GM03348 (cell line): ENCODE results near the gene DMD.

Experiments
- DNase-seq: peaks from one replicate; pipeline ENCODE4 v3.0.0; 2012; ENCODE audit warnings: low spot score

Gene DMD

DNA sequence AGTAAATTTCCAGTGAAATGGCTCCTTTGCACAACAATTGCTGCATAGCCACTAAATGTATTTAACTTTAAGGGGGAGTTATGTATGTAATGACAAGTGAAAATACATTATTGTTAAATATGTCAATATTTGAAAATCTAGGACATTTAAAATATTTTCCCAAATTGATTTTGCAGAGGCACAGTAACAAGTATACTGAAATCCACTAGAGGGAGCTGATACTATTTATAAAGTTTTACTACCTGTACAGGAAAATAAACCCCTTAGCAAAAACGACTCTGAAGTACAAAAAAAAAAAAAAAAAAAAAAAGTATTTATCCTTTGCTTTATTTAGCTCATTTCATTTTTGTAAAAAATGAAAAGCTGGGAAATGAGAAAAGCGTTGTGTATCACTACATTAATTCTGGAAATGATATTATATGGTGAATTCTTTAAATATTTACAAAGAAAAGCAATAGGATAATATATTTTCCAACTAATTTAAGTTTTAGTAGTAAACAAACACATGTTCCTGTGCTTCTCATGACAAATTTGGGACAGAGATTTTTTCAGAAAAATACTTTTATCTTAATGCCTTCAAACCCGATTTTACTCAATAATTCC, 727.7 kb downstream of the DMD start:
- no peak for DNase-seq

DNA sequence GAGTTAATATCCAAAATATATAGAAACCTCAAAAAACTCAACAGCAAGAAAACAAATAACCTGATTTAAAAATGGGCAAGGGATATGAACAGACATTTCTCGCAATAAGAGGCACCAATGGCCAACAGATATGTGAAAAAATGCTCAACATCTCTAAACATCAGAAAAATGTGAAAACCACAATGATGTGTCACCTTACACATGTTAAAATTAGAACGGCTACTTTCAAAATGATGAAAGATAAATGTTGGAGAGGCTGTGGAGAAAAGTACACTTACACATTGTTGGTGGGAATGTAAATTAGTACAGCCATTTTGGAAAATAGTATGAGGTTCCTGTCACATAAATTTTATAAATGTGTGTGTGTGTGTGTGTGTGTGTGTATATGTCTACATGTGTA, 731.3 kb downstream of the DMD start:
- no peak for DNase-seq

DNA sequence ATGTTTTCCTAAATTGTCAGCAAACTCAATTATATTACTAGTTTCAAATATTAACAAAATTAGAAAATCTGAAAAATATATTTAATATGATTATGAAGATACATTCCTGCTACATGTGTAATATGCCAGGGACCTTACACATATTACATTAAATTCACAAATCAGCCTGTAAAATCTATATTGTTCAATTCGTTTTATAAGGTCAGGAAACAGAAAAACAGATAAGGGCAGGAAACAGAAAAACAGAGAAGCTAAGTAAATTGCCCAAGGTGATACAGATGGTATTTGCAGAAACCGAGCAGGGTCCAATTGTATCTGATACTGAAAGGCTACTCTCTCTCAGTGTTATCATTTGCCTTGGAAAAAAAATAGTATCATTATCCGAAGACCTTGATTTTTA, 739.0 kb downstream of the DMD start:
- no peak for DNase-seq

DNA sequence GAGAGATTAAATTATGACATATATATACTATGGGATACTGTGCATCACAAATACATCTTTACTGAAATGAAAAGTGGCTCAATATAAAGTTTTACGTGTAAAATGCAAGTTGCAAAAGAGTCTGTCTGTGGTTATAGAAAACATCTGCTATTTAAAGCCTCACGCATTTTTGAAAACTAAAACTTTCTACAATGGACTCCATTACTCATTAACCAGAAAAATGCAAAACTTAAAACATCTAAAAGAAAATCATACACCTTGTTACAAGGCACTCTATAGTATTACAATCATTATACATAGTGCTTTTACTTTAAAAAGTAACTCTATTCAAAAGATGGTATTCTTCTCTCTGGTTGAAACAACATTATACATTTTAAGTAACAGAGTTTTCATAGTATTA, 755.6 kb downstream of the DMD start:
- no peak for DNase-seq

DNA sequence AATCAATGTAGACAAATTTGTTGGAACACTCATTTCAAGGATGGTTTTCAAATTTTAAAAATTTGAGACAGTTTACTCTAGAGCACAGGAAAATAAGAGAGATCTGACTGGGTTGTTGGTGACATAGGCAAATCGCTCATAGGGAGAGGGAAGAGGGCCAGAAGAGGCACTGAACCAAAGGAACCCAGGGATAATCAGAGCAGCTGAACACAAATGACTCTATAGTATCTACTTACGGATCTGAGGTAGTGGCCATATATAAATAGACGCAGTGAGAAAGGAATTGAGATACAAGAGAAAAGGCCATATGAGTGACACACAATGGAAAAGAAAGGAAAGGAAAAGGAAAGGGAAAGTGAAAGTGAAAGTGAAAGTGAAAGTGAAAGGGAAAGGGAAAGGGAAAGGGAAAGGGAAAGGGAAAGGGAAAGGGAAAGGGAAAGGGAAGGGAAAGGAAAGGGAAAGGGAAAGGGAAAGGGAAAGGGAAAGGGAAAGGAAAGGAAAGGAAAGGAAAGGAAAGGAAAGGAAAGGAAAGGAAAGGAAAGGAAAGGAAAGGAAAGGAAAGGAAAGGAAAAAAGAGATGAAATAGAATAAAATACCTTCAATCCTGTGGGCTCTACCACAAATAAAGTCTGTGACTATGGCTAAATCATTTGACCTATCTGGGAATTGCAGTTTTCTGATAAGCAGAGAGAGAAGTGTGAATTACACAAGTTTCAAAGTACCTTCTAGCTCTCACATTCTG, 759.2 kb downstream of the DMD start:
- DNase-seq: no peak

DNA sequence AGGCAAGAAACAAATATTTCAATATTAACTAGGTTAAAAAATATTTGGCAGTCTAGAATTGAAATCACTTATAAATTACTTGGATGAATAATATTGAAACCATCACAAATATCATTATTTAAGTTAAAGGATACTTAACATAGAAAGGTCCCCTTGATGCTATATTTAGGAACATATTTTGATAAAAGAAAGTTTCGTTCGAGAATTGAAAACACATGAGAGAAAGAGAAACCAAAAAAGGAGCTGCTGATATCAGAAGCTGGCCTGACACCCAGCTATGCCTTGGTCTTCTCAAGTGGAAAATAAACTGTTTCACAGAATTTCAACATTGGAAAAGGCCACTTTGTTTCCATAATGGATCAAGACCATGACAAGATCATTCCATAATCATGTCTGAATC, 762.4 kb downstream of the DMD start:
- no peak for DNase-seq

DNA sequence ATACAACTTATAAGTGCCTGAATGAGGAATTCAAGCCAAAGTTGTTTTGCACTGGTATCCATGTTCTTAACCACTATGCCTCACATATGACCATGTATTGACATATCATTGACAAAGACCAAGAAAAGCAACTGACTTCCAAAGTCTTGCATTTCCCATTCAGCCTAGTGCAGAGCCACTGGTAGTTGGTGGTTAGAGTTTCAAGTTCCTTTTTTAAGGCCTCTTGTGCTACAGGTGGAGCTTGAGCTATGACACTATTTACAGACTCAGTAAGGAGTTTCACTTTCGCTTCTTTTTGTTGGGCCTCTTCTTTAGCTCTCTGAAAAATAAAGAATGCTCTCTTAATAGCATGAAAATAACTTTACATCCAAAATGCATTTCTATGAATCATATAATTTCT, 763.0 kb downstream of the DMD start:
- no peak for DNase-seq

DNA sequence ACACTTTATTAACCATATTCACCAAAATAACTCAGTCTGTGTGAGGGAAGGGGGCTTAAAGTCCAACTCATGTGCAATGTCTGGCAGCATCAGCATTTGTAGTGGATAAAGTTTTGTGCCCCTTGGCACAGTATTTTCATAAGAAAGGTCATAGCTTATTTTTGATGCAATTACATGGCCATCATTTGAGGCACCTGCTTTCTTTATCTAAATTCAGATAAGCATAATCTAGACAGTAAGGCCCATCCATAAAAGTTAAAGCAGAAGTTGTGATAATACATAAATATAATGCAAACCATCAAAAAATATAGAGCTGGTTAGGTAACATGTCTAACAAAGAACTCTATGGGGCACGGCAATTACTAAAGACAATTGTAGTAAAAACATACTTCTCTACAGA, 763.7 kb downstream of the DMD start:
- no peak for DNase-seq

DNA sequence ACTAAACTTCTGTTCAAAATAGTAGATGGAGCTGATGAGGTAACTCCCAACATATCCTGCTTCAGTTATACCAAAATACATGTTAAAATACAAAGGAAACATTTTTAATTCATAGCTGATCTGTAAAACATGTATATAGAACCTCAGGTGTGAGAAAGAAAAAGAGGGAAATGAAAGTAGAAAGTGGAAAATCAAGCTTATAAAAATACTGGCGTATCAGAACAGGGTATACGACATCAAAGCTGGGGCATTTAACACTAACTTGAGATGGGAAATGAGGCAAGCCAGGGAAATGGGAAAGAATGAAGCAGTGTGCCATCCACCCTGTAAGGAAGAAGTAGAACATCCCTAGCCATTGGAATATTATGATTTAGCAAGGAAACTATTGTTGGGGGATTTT, 767.5 kb downstream of the DMD start:
- DNase-seq: no peak

DNA sequence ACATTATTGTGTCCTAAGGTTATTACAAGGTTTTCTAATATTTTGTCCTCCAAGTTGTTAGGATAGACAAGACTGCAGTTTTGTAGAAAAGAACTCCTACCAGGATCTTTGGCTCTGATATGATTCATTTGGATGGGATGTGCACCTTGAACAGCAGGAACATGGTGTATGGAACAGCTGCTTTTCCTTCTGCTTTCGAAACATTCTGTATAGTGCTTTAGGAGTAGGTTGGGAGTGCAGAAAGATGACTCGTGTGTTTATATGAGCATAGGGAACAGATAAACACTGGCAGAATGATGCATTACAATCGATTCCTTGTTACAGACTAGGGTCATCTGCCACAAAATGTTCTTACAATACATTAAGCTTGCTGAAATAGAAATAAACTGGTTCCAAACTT, 790.1 kb downstream of the DMD start:
- no peak for DNase-seq

DNA sequence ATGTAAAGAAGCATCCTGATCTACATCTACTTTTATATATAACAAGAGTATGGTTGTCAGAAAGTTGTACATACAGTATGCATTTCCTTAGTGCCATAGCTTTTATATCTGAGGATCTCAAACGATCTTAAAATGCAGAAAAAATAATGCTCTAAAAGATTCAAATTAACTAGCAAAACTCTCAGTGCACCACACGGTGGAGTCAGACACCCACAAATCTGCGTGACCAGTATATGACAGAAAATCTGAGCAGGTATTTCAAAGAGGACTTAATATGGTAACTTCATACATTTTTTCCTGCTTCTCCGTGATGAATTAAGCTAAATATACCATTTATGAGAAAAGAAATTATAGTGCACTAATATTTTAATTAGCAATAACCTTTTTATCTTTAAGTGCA, 803.0 kb downstream of the DMD start:
- DNase-seq: no peak

DNA sequence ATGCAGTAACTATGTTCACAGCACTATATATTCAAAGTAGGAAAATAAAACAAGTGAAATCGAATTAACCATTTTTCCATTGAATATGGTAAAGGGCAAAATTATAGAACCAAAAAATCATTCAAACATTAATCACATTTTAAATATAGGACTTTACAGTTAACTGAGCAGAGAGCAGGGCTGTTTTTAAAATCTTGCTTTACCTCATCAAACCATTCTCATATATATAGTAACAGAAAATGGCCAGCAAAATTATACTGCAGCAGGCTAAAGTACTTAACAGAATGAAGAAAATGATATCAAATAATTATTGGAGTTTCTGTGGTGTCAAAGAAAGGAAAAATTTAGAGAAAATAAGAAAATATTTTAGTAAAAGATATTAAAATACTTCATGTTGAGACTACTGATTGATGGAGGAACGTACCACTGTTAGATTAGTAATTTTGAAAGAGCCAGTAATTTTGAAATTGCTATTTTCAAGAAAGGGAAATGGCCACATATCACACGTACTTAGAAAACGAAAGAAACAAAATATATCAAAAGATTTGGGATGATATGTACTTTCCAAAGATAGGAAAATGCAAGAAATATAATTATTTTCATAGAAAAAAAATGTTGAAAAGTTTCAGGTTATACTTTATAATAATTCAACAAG, 813.7 kb downstream of the DMD start:
- no peak for DNase-seq

DNA sequence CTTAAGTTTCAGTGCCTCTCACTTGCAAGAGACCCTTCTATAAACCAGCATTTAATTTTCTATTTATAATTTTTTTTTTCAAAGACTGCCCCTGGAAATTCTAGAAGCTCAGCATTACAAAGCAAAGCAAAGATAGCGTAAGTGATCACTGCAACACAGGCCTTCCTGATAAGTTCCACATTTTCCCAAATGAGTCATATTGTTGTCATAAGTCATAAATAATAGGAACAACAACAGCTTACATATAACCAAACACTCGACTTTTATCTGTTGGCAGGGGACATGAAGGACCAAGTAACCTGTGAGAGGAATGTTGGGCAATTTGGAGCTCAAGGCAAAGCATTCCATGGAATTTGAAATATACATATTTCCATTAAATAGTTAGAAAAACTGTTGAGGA, 815.5 kb downstream of the DMD start:
- no peak for DNase-seq

DNA sequence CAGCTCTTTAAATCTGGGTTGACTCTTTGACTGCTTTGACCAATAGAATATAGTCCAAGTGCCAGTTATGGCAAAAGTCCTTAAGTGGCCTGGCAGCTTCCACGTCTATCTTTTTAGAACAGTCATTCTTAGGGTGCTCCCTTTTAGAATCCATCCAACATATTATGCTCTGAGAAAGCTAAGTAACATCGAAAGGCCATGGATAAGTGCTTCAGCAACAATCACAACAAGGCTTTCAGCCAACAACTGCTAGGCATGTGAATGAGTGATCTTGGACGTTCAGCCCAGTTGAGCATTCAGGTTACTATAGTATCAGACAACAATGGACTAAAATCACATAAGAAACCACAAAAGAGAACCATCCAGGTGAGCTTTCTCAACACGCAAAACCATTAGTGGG, 818.7 kb downstream of the DMD start:
- DNase-seq: no peak

DNA sequence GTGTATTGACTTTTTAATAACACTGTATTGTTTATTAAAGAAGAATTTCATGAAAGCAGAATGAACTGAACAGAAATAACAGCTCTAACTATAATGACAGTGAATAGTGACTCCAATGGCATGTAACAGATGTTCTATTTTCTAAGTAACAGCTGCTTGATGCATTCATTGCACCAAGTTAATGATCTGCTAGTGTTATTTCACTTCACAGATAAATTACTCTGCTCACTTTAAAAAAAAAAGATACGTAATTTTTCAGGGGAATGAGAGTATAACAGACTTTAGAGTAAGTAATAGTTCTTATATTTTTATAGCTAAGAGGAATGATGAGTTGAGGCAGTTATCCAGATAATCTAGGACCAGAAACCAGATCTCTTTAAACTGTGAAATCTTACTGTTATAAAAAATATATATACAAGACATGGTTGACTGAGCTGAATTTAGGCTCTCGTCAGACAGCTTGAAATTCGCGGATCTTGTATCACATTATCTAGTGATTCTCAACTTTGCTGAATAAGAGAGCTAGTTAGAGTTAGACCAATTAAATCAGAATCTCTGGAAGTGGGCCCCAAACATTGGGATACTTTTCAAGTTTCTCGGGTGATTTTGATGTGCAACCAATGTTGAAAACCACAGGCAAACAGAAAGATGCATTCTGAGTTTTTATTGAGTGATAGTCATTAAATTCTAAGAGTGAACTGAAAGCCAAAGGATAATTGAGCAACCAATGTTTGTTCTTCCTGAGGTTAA, 840.7 kb downstream of the DMD start:
- no peak for DNase-seq

DNA sequence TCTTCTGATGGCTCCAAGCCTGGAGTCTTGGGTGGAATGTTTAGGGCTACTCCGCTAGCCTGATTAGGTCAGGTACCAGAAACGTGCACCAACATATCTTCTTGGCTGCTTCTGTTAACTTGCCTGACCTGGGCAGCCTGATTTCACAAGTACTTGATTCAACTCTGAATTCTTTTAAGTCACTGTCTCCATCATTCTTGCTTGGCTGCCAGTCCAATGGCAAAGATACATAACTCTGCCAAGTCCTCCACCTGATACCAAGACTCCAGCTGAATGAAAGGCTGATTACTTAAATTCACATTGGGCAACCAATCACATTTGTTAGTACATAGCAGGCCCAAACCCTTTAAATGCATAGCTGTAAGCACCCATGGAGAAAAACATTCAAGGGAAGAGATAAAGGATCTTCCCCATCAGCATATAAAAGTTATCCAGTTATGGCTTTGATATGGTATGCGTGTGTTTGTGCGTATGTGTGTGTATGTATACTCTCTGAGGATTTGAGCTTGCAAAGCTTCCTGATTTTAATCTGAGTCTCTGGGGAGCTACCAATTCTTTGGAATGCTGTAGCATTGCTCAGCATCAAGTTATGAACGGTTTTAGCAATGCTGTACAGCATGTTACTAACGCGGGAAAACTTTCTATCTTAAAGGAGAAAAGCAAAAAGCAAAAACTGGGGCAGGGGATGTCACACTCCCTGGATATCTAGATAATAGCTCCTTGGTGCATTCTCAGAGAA, 917.2 kb downstream of the DMD start:
- no peak for DNase-seq

DNA sequence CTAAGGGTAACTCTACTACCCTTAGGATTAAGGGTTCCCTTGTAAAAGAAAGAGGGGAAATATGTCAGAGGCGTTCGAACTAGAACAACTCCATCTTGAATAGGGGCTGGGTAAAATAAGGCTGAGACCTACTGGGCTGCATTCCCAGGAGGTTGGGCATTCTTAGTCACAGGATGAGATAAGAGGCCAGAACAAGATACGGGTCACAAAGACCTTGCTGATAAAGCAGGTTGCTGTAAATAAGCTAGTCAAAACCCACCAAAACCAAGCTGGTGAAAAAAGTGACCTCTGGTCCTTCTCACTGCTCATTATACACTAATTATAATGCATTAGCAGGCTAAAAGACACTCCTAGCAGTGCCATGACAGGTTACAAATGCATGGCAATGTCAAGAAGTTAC, 922.0 kb downstream of the DMD start:
- DNase-seq: no peak

DNA sequence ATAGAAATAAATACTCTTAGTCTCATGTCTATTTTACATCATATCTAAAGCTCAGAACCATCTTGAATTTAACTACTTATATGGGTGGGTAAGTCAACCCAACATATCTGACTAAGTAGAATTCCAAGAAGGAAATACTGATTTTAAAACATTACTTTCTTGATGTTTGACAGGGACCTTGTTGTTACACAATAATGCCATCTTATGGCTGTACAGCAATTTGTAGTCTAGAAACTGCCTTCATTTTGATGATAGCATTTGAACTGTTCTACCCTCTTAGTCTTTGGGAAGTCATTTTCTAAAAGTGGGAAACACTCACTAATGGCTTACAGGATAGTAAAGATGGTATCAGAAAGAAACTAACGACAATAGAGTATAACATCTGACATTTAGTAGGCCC, 929.5 kb downstream of the DMD start:
- no peak for DNase-seq

DNA sequence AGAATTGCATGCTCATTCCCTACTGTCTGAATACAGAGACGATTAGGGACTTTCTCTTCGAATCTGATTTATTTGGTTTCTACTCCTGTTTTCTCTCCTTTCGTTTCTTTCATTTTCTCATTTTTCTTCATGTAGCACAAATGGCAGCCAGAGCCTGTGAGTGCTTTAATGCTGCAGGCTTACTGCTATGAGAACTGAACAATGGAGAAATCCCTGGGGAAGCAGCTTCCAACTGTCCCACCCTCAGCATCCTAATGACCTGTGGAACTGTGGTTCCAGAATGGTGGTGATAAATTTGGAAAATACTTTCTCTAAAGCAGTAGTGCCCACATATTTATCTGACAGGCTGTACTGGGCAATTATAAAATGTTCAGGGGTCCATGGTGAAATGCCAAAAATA, 930.4 kb downstream of the DMD start:
- no peak for DNase-seq

DNA sequence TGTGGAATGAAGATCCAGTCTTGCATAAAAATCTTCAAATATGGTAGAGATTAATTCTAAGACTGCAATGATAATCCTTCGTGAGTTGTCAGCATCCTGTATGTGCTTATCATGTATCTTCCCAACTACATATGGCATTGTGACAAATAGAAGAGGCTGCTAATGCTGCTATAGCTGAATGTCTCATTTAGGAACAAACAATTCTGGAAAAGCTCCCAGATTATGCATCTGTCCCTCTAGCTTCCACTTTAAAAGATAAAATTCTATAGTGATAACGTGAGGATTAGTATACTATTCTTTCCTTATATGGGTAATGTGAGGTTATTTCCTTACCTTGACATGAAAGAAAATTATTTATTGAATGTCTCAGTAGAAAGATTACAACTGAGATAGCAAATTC, 930.9 kb downstream of the DMD start:
- DNase-seq: no peak

DNA sequence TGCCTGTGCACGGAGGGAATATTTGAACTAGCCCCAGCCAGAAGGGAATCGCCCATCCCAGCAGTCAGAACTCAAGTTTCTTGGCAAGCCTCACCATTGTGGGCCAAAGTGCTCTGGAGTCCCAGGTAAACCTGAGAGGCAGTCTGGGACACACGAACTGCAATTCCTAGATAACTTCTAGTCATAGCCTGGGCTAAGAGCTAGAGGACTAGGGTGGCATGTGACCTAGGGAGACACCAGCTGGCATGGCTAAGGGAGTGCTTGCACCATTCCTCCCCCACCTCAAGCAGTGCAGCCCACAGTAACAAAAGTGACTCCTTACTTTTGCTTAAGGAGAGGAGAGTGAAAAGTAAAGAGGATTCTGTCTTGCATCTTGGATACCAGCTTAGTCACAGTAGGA, 935.2 kb downstream of the DMD start:
- no peak for DNase-seq

DNA sequence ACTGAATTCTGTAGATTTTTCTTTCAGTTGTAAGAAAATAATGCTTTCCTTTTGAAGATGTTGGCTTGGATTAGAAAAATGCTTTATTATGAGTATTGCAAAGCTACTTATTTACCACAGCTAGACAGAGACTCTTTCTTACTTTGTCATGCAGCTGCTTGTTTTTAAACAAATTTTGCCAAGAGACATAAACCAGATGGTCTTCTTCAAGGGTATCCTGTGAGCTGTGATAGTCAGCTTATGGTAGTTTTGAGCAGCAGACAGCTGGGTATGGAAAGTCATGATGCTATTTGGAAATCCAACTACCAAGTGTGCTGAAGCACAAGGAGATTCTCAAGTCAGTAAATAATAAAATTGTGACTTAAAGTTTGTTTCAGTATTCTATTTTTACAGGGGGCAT, 941.5 kb downstream of the DMD start:
- no peak for DNase-seq
